ENCODE measurements around the gene NOP14.

DNA sequence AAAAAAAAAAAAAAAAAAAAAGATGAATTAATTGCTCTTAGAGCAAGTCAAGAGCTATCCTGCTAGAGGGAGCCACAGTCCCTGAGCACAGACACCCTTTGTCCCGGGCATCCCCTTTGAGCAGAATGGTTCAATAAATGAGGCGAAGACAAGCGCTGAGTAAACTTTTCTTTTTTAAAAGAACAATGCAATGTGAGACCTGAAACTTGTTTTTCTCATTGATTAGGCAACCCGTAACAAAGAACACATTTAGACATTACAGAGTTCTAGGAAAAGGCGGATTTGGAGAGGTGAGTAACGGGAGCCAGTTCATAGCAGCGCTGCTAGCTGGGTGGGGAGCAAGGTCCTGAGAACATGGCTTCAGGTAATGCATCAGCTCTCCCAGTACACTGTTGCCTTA, 46.2 kb upstream of the NOP14 start:
- TF ChIP-seq POLR2A (IDR thresholded peaks at IDR 0.05), result no peak
- TF ChIP-seq, protein P1, sequence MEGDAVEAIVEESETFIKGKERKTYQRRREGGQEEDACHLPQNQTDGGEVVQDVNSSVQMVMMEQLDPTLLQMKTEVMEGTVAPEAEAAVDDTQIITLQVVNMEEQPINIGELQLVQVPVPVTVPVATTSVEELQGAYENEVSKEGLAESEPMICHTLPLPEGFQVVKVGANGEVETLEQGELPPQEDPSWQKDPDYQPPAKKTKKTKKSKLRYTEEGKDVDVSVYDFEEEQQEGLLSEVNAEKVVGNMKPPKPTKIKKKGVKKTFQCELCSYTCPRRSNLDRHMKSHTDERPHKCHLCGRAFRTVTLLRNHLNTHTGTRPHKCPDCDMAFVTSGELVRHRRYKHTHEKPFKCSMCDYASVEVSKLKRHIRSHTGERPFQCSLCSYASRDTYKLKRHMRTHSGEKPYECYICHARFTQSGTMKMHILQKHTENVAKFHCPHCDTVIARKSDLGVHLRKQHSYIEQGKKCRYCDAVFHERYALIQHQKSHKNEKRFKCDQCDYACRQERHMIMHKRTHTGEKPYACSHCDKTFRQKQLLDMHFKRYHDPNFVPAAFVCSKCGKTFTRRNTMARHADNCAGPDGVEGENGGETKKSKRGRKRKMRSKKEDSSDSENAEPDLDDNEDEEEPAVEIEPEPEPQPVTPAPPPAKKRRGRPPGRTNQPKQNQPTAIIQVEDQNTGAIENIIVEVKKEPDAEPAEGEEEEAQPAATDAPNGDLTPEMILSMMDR (IDR thresholded peaks at IDR 0.05), result no peak

All from lower leg skin (tissue), 3 donors.